Measurements from ENCODE around the gene SCFD2.

DNA sequence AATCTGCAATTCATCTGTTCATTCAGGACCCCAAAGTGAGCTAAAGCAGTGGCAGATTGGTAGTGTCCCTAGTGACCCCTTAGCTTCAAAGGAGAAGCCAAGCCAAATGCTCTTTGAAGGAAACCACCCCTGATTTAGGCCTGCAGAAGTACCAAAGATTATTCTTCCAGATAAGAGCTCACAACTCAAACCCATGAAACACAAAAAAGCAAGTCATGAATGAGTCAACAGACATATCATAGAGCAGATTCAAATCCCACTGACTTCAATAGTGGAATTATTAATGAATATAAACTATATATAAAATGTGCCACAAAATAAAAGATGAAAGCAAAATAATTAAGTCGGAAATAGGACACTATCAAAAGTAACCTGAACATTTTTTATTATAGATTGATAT lies 197.6 kb downstream of the SCFD2 start:
- TF ChIP-seq, protein P1, sequence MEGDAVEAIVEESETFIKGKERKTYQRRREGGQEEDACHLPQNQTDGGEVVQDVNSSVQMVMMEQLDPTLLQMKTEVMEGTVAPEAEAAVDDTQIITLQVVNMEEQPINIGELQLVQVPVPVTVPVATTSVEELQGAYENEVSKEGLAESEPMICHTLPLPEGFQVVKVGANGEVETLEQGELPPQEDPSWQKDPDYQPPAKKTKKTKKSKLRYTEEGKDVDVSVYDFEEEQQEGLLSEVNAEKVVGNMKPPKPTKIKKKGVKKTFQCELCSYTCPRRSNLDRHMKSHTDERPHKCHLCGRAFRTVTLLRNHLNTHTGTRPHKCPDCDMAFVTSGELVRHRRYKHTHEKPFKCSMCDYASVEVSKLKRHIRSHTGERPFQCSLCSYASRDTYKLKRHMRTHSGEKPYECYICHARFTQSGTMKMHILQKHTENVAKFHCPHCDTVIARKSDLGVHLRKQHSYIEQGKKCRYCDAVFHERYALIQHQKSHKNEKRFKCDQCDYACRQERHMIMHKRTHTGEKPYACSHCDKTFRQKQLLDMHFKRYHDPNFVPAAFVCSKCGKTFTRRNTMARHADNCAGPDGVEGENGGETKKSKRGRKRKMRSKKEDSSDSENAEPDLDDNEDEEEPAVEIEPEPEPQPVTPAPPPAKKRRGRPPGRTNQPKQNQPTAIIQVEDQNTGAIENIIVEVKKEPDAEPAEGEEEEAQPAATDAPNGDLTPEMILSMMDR (IDR thresholded peaks at IDR 0.05; ENCODE audit: borderline replicate concordance, extremely low read depth, low read length, poor library complexity, severe bottlenecking), result no peak
- no peak for TF ChIP-seq EZH2 (IDR thresholded peaks at IDR 0.05; ENCODE audit: borderline replicate concordance, low read depth, low read length, severe bottlenecking)

All from DND-41 (cell line).